HepG2 (cell line): ENCODE measurements around the gene ANKUB1.

Source experiments
- BHLHE40 ChIP-seq: IDR thresholded peaks from 2 replicates; pipeline ENCODE4 v1.6.1; 2011; ENCODE audit warnings: low read length, improper control_type of control experiment
- CTCF ChIP-seq: sonication (generic); formaldehyde crosslinking; IDR thresholded peaks from 2 replicates; pipeline ENCODE4 v1.5.0; 2020; ENCODE audit warnings: mild to moderate bottlenecking, missing genetic modification reagents, moderate library complexity
- MAFF ChIP-seq: IDR thresholded peaks from 2 replicates; pipeline ENCODE4 v1.6.1; 2011; ENCODE audit warnings: low read depth, low read length, improper control_type of control experiment
- NCOR1 ChIP-seq: fragments of 200-600 bp; sonication (generic); IDR thresholded peaks from 2 replicates; pipeline ENCODE4 v1.7.0; 2017; ENCODE audit warnings: antibody characterized with exemption, low read length, borderline replicate concordance
- TAF1 ChIP-seq: sonication (generic); formaldehyde crosslinking; IDR thresholded peaks from 2 replicates; pipeline ENCODE4 v1.4.0; 2020; ENCODE audit warnings: missing genetic modification reagents
- TCF7 ChIP-seq: sonication (generic); IDR thresholded peaks from 2 replicates; pipeline ENCODE4 v1.6.1; 2016; ENCODE audit warnings: antibody characterized with exemption, low read depth
- ZNF282 ChIP-seq: fragments of 450-650 bp; IDR thresholded peaks from 2 replicates; pipeline ENCODE4 v1.6.1; 2018; ENCODE audit not compliant: partially characterized antibody
- ZNF644 ChIP-seq: IDR thresholded peaks from 2 replicates; pipeline ENCODE4 v1.6.1; 2016; ENCODE audit warnings: low read depth

GRCh38 chr3:149772861-149773260 lies 19.5 kb downstream of the ANKUB1 start:
- TF ChIP-seq TAF1 (CRISPR knock-in tag): no peak
- no peak for TF ChIP-seq TCF7
- no peak for TF ChIP-seq CTCF
- TF ChIP-seq ZNF282: no peak
- no peak for TF ChIP-seq BHLHE40
- TF ChIP-seq MAFF: no peak
- TF ChIP-seq NCOR1: no peak
- TF ChIP-seq ZNF644 (CRISPR knock-in tag): no peak
